EL (cell line): Measurements from ENCODE around the gene INTS3.
A peak's percentile ranks its signal among the peaks of the same experiment; 100 is the strongest.
"Not testable (repeated sequence)": the region's sequence is repeated elsewhere in the genome, so short reads cannot be mapped to it uniquely, and the experiment has no call there.

Experiments used
- DNase-seq: peaks from one replicate; pipeline ENCODE4 v3.0.0-alpha.2; 2016

Gene INTS3

DNA sequence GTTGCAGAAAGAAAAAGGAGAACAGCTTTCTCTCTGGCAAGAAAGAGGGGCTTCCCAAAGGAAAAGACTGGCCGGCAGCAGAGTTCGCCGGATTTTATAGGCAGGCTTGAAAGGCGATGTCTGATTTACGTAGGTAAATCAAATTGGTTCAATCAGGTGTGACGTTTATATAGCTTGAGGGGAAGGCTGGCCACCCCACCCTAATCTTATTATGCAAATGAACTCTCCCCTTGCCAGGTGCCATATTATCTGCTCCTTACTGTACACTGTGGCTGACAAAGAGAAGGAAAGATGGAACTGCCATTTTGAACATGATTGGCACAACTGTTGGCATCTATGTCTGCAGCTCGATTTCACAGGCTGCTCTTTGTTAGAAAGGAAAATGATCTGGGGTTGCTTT lies 16.8 kb upstream of the INTS3 start:
- no peak for DNase-seq

GRCh38 chr1:153716211-153716610 lies 11.6 kb upstream of the INTS3 start:
- not testable (repeated sequence) for DNase-seq

GRCh38 chr1:153717330-153717729 lies 10.5 kb upstream of the INTS3 start:
- no peak for DNase-seq

GRCh38 chr1:153723687-153724086 lies 4.2 kb upstream of the INTS3 start:
- no peak for DNase-seq

- not testable (repeated sequence) for DNase-seq
Measured at GRCh38 chr1:153724634-153725033, 3.2 kb upstream of the INTS3 start.

- DNase-seq, result peak; percentile 52
Measured at GRCh38 chr1:153728305-153729066, 636 bp downstream of the INTS3 start.

DNA sequence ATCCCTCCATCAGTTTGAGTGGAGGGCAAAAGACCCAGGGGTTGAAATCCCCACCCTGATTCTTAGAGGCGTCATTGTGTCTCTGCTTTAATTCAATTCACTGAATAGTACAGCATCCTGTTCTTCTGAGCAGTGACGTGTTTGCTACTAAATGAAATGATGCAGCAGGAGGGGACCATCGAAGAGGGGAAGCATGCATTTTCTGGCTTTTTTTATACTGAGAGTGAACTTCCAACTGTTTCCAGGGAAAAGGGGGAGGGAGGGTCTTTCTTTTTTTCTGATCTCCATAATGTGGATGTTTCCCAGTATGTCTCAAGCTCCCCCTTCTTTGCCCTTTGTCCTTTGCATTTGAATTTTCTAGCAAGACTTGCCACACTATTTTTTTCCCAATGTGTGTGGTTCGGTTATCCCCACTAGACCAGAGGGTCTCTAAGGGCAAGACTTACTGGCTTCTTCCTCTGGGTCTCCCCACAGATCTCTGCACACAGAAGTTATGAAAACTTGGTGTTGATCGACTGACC lies 2.7 kb downstream of the INTS3 start:
- DNase-seq, result no peak

GRCh38 chr1:153733970-153734369 lies 6.1 kb downstream of the INTS3 start:
- DNase-seq, result no peak

DNA sequence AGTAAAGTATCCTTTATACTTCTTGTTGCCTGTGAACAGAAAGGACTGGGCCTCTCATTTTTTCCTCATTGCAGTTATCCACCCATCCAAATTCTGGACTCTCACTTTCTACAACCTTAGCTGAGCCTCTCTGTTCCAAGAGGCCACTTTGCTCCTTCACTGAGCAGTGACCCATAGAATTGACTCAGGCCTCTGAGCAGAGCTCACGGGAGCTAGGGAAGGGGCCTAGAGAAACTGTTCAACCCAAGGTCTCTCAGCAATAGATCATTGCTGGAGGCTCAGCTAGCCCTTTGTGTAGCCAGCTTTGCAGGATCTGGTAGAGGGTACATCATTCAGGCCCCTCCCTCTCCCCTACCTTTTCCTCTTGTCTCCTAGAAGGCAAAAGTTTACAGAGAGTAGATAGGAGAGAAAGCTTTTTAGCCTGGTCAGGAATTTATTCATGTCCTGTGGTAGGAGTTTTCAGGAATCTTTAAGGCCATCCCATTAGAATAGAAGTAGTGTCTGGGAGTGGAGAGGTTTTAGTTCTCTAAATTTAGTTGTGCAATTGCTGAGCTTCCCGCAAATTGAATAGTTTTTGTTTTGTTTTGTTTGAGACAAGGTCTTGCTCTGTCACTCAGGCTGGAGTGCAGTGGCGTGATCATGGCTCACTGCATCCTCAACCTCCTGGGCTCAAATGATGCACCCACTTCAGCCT lies 6.7 kb downstream of the INTS3 start:
- DNase-seq, result no peak

DNA sequence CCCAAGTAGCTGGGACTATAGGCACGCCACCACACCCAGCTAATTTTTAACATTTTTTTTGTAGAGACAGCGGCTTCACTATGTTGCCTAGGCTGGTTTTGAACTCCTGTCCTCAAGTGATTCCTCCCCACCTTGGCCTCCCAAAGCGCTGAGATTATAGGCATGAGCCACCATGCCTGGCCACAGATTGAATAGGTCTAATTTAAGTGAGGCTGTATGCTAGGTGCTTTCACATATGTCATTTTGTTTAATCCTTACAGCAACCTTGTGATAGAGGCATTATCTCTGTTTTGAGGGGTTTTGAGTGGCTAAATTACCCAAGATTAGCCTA lies 7.2 kb downstream of the INTS3 start:
- DNase-seq, result no peak

GRCh38 chr1:153741986-153742385 lies 14.1 kb downstream of the INTS3 start:
- DNase-seq, result no peak

- no peak for DNase-seq
Measured at GRCh38 chr1:153742411-153743142, 14.7 kb downstream of the INTS3 start.

- DNase-seq, result no peak
Measured at GRCh38 chr1:153745417-153745816, 17.6 kb downstream of the INTS3 start.

- DNase-seq, result no peak
Measured at GRCh38 chr1:153746174-153746573, 18.3 kb downstream of the INTS3 start.

- no peak for DNase-seq
Measured at GRCh38 chr1:153748903-153749302, 21.1 kb downstream of the INTS3 start.

DNA sequence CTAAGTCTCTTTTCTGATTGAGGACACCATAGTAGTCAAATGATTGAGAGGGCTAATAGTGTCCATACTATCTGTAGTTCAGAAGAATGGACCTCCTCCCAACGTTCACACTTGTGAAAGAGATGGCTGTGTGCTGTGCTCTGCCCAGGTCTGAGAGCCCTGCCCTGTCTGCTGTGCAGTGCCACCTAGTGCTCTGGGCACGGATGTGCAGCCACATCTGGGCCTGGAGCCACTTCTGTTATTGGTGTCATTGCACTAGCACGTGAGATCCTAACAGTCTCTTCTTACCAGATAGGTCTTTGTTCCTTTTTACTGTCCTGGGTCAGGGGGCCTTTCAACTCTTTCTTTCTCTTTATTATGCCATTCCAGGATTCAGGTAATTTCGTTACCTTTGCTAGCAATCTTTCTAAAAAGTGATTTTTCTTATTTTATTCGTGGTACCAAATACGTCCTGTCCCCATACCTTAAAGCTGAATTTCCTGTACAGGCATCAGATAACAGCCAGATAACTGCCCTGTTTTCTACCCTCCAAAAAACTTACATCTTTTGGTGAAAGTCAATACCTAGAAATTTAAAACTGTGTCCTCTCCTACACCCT lies 21.7 kb downstream of the INTS3 start:
- DNase-seq, result peak; percentile 72

GRCh38 chr1:153750026-153750995 lies 22.5 kb downstream of the INTS3 start:
- no peak for DNase-seq

DNA sequence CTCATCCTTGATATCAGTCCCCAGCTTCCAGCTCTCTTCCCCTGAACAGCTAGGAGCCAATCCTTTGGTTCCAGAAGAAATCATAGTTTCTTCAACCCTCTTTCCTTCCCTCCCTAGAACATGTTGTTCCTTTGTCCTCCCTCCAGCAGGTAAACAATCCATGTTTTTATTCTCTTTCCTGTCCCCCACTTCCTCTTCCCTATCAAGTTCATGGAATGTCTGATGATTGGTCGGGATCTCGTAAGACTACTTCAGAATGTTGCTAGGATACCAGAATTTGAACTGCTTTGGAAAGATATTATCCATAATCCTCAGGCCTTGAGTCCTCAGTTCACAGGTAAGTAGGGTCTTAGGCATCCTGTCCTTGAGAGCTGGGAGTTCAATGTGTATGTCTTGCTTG lies 24.2 kb downstream of the INTS3 start:
- no peak for DNase-seq

DNA sequence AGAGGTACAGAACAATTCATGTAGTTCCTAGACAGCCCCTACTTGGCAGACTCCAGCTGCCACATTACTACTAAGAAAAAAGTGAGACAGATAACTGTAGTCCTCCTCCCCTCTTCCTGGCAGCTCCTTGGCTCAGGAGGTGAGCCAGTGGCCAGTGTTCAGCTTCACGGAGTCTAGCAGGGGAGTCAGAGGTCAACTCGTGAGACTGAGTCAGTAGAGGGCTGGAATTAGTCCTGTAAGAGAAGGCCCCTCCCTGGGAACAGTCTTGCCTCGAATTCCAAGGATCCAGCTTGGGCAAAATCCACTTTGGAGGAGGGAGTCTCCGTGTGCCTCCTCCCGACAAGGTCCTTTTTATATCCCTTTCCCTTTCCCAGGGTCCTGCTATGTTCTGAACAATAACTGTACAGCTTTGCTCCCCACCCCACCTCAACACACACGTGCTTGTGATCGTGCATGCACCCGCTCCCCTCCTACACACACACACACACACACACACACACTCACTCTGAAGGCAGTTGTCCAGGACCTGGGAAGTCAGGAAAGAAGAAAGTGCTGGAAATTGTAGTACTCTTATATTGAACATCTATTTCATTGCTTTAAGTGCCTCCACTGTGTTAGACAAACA lies 24.8 kb downstream of the INTS3 start:
- DNase-seq, result peak; percentile 69

- DNase-seq, result no peak
Measured at GRCh38 chr1:153754266-153754665, 26.4 kb downstream of the INTS3 start.

DNA sequence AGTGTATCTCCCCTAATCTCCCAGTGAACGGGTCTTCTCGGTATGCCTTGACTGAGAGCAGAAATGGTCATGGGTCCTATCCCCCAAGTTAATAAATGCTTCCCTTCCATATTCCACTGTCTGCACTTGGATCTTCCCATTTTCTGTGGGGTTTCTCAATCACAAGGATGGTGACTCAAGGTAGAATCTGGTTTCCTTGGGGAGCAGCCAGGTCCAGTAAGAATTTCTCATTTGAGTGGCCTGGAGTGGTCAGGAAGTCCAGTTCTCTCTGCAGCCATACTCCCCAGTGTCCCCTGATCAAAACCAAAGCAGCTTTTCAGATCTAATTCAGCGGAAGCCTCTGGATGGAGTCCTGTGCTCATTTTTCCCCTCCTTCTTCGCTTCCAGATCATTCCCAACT lies 32.6 kb downstream of the INTS3 start:
- DNase-seq, result no peak
